ENCODE data around the gene CHST9. TPM values are rescaled to one million over a fixed set of nuclear protein-coding genes. Genes with fewer than 3 reads are reported as not detected.
A peak's percentile ranks its signal among the peaks of the same experiment; 100 is the strongest.

Gene CHST9
- total RNA-seq, 4 donors from 2014 or later = 0.21 to 0.98 (median 0.26) TPM

- no peak overlapping the region for H3K4me3 ChIP-seq
- no peaks in the 10 kb centered on the region for H3K27me3 ChIP-seq
- no peaks in the 10 kb centered on the region for H3K9me3 ChIP-seq
- H3K4me1 ChIP-seq = no peaks in the 10 kb centered on the region
- WGBS, 2 donors = 77 to 83% methylated on average over 3 of the region's 3 CpGs
- H3K27ac ChIP-seq = no peak overlapping the region
- no peaks in the 10 kb centered on the region for H3K36me3 ChIP-seq
- DNase-seq (ENCODE audit: low spot score in 2 of 2) = no peak
- no peak for TF ChIP-seq EP300 (IDR thresholded peaks at IDR 0.05)
- no peak for TF ChIP-seq CTCF (IDR thresholded peaks at IDR 0.05)
- TF ChIP-seq POLR2A (IDR thresholded peaks at IDR 0.05) = no peak
These were observed 219.9 kb downstream of the CHST9 start for GRCh38 chr18:26965206-26965605.

GRCh38 chr18:26963292-26963691, 221.8 kb downstream of the CHST9 start:
- no peaks in the 10 kb centered on the region for H3K27me3 ChIP-seq
- peak in 1 of 5 experiments; percentile 10 for TF ChIP-seq CTCF (IDR thresholded peaks at IDR 0.05)
- TF ChIP-seq EP300 (IDR thresholded peaks at IDR 0.05) = no peak
- H3K9me3 ChIP-seq = no peaks in the 10 kb centered on the region
- no peak for DNase-seq (ENCODE audit: low spot score in 2 of 2)
- WGBS, 2 donors = 49 to 58% methylated on average over 3 of the region's 3 CpGs
- H3K36me3 ChIP-seq = no peaks in the 10 kb centered on the region
- no peak overlapping the region for H3K27ac ChIP-seq
- H3K4me3 ChIP-seq = no peak overlapping the region
- no peaks in the 10 kb centered on the region for H3K4me1 ChIP-seq

GRCh38 chr18:26961839-26962238, 223.3 kb downstream of the CHST9 start:
- Histone ChIP-seq H3K27ac (no peak overlapping the region), H3K4me3 (no peak overlapping the region), H3K4me1 (no peaks in the 10 kb centered on the region), H3K9me3 (no peaks in the 10 kb centered on the region), H3K27me3 (no peaks in the 10 kb centered on the region), H3K36me3 (no peaks in the 10 kb centered on the region)
- WGBS, 2 donors = 87 to 90% methylated on average over 3 of the region's 3 CpGs
- TF ChIP-seq POLR2A (IDR thresholded peaks at IDR 0.05) (no peak), CTCF (IDR thresholded peaks at IDR 0.05) (no peak), EP300 (IDR thresholded peaks at IDR 0.05) (no peak)
- no peak for DNase-seq (ENCODE audit: low spot score in 2 of 2)

GRCh38 chr18:26960911-26961310, 224.2 kb downstream of the CHST9 start:
- WGBS, 2 donors = 42 to 44% methylated on average over 4 of the region's 4 CpGs

GRCh38 chr18:26956863-26957262, 228.2 kb downstream of the CHST9 start:
- no peak for DNase-seq (ENCODE audit: low spot score in 2 of 2)
- WGBS, 2 donors = 36 to 40% methylated on average over 4 of the region's 4 CpGs
- no peaks in the 10 kb centered on the region for H3K36me3 ChIP-seq
- no peaks in the 10 kb centered on the region for H3K9me3 ChIP-seq
- no peaks in the 10 kb centered on the region for H3K27me3 ChIP-seq
- H3K4me3 ChIP-seq = no peak overlapping the region
- no peak overlapping the region for H3K27ac ChIP-seq
- no peaks in the 10 kb centered on the region for H3K4me1 ChIP-seq
- no peak for TF ChIP-seq EP300 (IDR thresholded peaks at IDR 0.05)
- TF ChIP-seq POLR2A (IDR thresholded peaks at IDR 0.05) = no peak

More at GRCh38 chr18:26960911-26961310, 224.2 kb downstream of the CHST9 start:
- Histone ChIP-seq H3K9me3 (no peaks in the 10 kb centered on the region), H3K4me1 (no peaks in the 10 kb centered on the region), H3K27me3 (no peaks in the 10 kb centered on the region), H3K4me3 (no peak overlapping the region), H3K36me3 (no peaks in the 10 kb centered on the region), H3K27ac (no peak overlapping the region)
- no peak for DNase-seq (ENCODE audit: low spot score in 2 of 2)
- TF ChIP-seq CTCF (IDR thresholded peaks at IDR 0.05) (no peak), POLR2A (IDR thresholded peaks at IDR 0.05) (no peak), EP300 (IDR thresholded peaks at IDR 0.05) (no peak)

GRCh38 chr18:26948703-26949102, 236.4 kb downstream of the CHST9 start:
- Histone ChIP-seq H3K36me3 (no peaks in the 10 kb centered on the region), H3K27ac (no peak overlapping the region), H3K4me1 (no peaks in the 10 kb centered on the region), H3K9me3 (no peaks in the 10 kb centered on the region), H3K4me3 (no peak overlapping the region), H3K27me3 (no peaks in the 10 kb centered on the region)
- WGBS, 2 donors = 81 to 85% methylated on average over 4 of the region's 4 CpGs
- TF ChIP-seq EP300 (IDR thresholded peaks at IDR 0.05) (no peak), CTCF (IDR thresholded peaks at IDR 0.05) (no peak), POLR2A (IDR thresholded peaks at IDR 0.05) (no peak)
- DNase-seq (ENCODE audit: low spot score in 2 of 2) = no peak
